Duodenal mucosa (tissue), 2 donors: ENCODE data around the gene FOXO6.

Experiments
- H3K27ac ChIP-seq: one replicate; pipeline ENCODE4 v1.7.0; 2013; ENCODE audit warnings: low read depth, low read length
- H3K27me3 ChIP-seq, 2 donors: one replicate each; pipeline ENCODE4 v1.7.0; 2013; ENCODE audit warnings: low read length in 2 of 2, control low read depth in 1 of 2; ENCODE audit not compliant: insufficient read depth in 2 of 2, control insufficient read depth in 1 of 2
- H3K36me3 ChIP-seq, 2 donors: one replicate each; pipeline ENCODE4 v1.7.0; 2013; ENCODE audit warnings: low read length in 2 of 2, control low read depth in 1 of 2; ENCODE audit not compliant: insufficient read depth in 2 of 2, control insufficient read depth in 1 of 2
- H3K4me1 ChIP-seq, 2 donors: one replicate each; pipeline ENCODE4 v1.7.0; 2013; ENCODE audit warnings: low read length in 2 of 2, control low read depth in 1 of 2; ENCODE audit not compliant: insufficient read depth in 2 of 2, control insufficient read depth in 1 of 2
- H3K4me3 ChIP-seq, 2 donors: one replicate each; pipeline ENCODE4 v1.7.0; 2013; ENCODE audit warnings: low read length in 2 of 2, low read depth in 1 of 2
- H3K9ac ChIP-seq, 2 donors: one replicate each; pipeline ENCODE4 v1.7.0; 2013; ENCODE audit warnings: low read length in 2 of 2, low read depth in 1 of 2
- H3K9me3 ChIP-seq, 2 donors: one replicate each; pipeline ENCODE4 v1.7.0; 2013; ENCODE audit warnings: low read length in 2 of 2, control low read depth in 1 of 2; ENCODE audit not compliant: control insufficient read depth in 1 of 2

FOXO6 gene

GRCh38 chr1:41367288-41367642 lies 6.0 kb downstream of the FOXO6 start:
- no peaks in the 10 kb centered on the region for H3K36me3 ChIP-seq
- no peak overlapping the region for H3K9ac ChIP-seq
- H3K9me3 ChIP-seq = no peaks in the 10 kb centered on the region
- peaks cover 15 to 18% of the 10 kb centered on the region in 2 donors for H3K4me1 ChIP-seq
- H3K27ac ChIP-seq = no peak overlapping the region
- H3K27me3 ChIP-seq = peaks cover 24 to 30% of the 10 kb centered on the region in 2 donors
- peak overlapping the region; percentile 28 to 40 for H3K4me3 ChIP-seq

GRCh38 chr1:41368366-41368765 lies 7.1 kb downstream of the FOXO6 start:
- Histone ChIP-seq H3K27me3 (peaks cover 13 to 23% of the 10 kb centered on the region in 2 donors), H3K36me3 (no peaks in the 10 kb centered on the region), H3K9me3 (no peaks in the 10 kb centered on the region), H3K4me3 (no peak overlapping the region), H3K27ac (no peak overlapping the region), H3K4me1 (peaks cover 18 to 19% of the 10 kb centered on the region in 2 donors), H3K9ac (no peak overlapping the region)

- Histone ChIP-seq H3K27ac (no peak overlapping the region), H3K4me1 (peaks cover 18 to 19% of the 10 kb centered on the region in 2 donors), H3K27me3 (peaks cover 11 to 22% of the 10 kb centered on the region in 2 donors), H3K9me3 (no peaks in the 10 kb centered on the region), H3K4me3 (no peak overlapping the region), H3K9ac (no peak overlapping the region), H3K36me3 (no peaks in the 10 kb centered on the region)
Observed at GRCh38 chr1:41368801-41369200, 7.6 kb downstream of the FOXO6 start.

- no peaks in the 10 kb centered on the region for H3K36me3 ChIP-seq
- H3K9me3 ChIP-seq = no peaks in the 10 kb centered on the region
- peaks cover 18 to 19% of the 10 kb centered on the region in 2 donors for H3K4me1 ChIP-seq
- peaks cover 10 to 20% of the 10 kb centered on the region in 2 donors for H3K27me3 ChIP-seq
- H3K27ac ChIP-seq = no peak overlapping the region
- H3K9ac ChIP-seq = no peak overlapping the region
- H3K4me3 ChIP-seq = no peak overlapping the region
Observed at GRCh38 chr1:41369531-41369930, 8.3 kb downstream of the FOXO6 start.

GRCh38 chr1:41370225-41370624 lies 9.0 kb downstream of the FOXO6 start:
- Histone ChIP-seq H3K27me3 (peaks cover 10 to 20% of the 10 kb centered on the region in 2 donors), H3K9ac (no peak overlapping the region), H3K4me3 (no peak overlapping the region), H3K9me3 (no peaks in the 10 kb centered on the region), H3K36me3 (no peaks in the 10 kb centered on the region), H3K4me1 (peaks cover 18 to 19% of the 10 kb centered on the region in 2 donors), H3K27ac (no peak overlapping the region)

GRCh38 chr1:41370756-41371420 lies 9.7 kb downstream of the FOXO6 start:
- Histone ChIP-seq H3K9me3 (no peaks in the 10 kb centered on the region), H3K27ac (no peak overlapping the region), H3K36me3 (no peaks in the 10 kb centered on the region), H3K9ac (no peak overlapping the region), H3K27me3 (peaks cover 10 to 20% of the 10 kb centered on the region in 2 donors), H3K4me1 (peaks cover 18 to 19% of the 10 kb centered on the region in 2 donors), H3K4me3 (no peak overlapping the region)

GRCh38 chr1:41371630-41372599 lies 10.7 kb downstream of the FOXO6 start:
- H3K4me1 ChIP-seq = peaks cover 14 to 16% of the 10 kb centered on the region in 2 donors
- H3K9ac ChIP-seq = no peak overlapping the region
- H3K27ac ChIP-seq = no peak overlapping the region

GRCh38 chr1:41372600-41372993 lies 11.4 kb downstream of the FOXO6 start:
- Histone ChIP-seq H3K36me3 (no peaks in the 10 kb centered on the region), H3K27ac (no peak overlapping the region), H3K27me3 (peaks cover 2 to 11% of the 10 kb centered on the region in 2 donors), H3K9ac (no peak overlapping the region), H3K9me3 (no peaks in the 10 kb centered on the region), H3K4me3 (no peak overlapping the region), H3K4me1 (peaks cover 10% of the 10 kb centered on the region in 2 donors)

More at GRCh38 chr1:41371630-41372599, 10.7 kb downstream of the FOXO6 start:
- Histone ChIP-seq H3K27me3 (peaks cover 8 to 18% of the 10 kb centered on the region in 2 donors), H3K9me3 (no peaks in the 10 kb centered on the region), H3K36me3 (no peaks in the 10 kb centered on the region), H3K4me3 (no peak overlapping the region)

GRCh38 chr1:41373373-41373772 lies 12.1 kb downstream of the FOXO6 start:
- Histone ChIP-seq H3K4me3 (no peak overlapping the region), H3K36me3 (no peaks in the 10 kb centered on the region), H3K27ac (no peak overlapping the region), H3K4me1 (peaks cover 10% of the 10 kb centered on the region in 2 donors), H3K9ac (no peak overlapping the region), H3K9me3 (no peaks in the 10 kb centered on the region), H3K27me3 (peaks cover 2 to 5% of the 10 kb centered on the region in 2 donors)

GRCh38 chr1:41374711-41375110 lies 13.5 kb downstream of the FOXO6 start:
- Histone ChIP-seq H3K27ac (no peak overlapping the region), H3K27me3 (peaks cover 2 to 7% of the 10 kb centered on the region in 2 donors), H3K9me3 (no peaks in the 10 kb centered on the region), H3K9ac (no peak overlapping the region), H3K4me3 (no peak overlapping the region), H3K4me1 (peaks cover 10% of the 10 kb centered on the region in 2 donors), H3K36me3 (no peaks in the 10 kb centered on the region)
